SK-N-SH (cell line): ENCODE results near the gene SORBS2. TPM values are rescaled to one million over a fixed set of nuclear protein-coding genes. Genes with fewer than 3 reads are reported as not detected.

ENCODE experiments used
- CTCF ChIA-PET: fragments of 300-600, 350-600 bp; formaldehyde crosslinking; extraction: SDS; loops from one replicate; lab custom pipeline; 2021; lab: Yijun Ruan, JAX
- POLR2A ChIA-PET: fragments of 350-600 bp; sonication (Branson Sonifier 250); formaldehyde crosslinking; extraction: SDS; loops from one replicate; lab custom pipeline; 2020; ENCODE audit warnings: antibody characterized with exemption, inconsistent platforms; lab: Yijun Ruan, JAX
- DNase-seq: peaks from one replicate; pipeline ENCODE4 v3.0.0; 2012
- H2AFZ ChIP-seq: fragments of 200-600 bp; sonication (generic); 2 replicates; pipeline ENCODE4 v1.8.1; 2016; ENCODE audit warnings: antibody characterized with exemption, mild to moderate bottlenecking, low read depth
- H3F3A ChIP-seq: fragments of 200-600 bp; sonication (generic); replicated peaks from 2 replicates; pipeline ENCODE3; 2016; ENCODE audit warnings: antibody characterized with exemption, mild to moderate bottlenecking; ENCODE audit not compliant: insufficient read depth
- H3K27ac ChIP-seq, 2 experiments: fragments of 200-500 bp in 1 of 2; fragments of 200-600 bp in 1 of 2; sonication (Bioruptor generic) in 1 of 2; sonication (generic), shearing (Covaris generic) in 1 of 2; 2 replicates each; pipeline versions ENCODE4 v1.5.1 to v1.6.1; 2014 to 2016; ENCODE audit warnings: low read depth in 2 of 2, inconsistent platforms in 1 of 2, low read length in 1 of 2, mild to moderate bottlenecking in 1 of 2, mixed read lengths in 1 of 2
- H3K27me3 ChIP-seq: fragments of 200-600 bp; sonication (generic), shearing (Covaris generic); 2 replicates; pipeline ENCODE4 v1.6.1; 2016; ENCODE audit warnings: mixed run types; ENCODE audit not compliant: insufficient read depth
- H3K36me3 ChIP-seq, 2 experiments: fragments of 200-500 bp in 1 of 2; fragments of 200-600 bp in 1 of 2; sonication (Bioruptor generic) in 1 of 2; sonication (generic) in 1 of 2; replicated peaks in 1 of 2; 2 replicates each; pipeline versions ENCODE3 to v1.5.1; 2014 to 2016; ENCODE audit warnings: low read length in 1 of 2, mild to moderate bottlenecking in 1 of 2; ENCODE audit not compliant: insufficient read depth in 2 of 2, control insufficient read depth in 1 of 2
- H3K4me1 ChIP-seq, 2 experiments: fragments of 200-500 bp in 1 of 2; fragments of 200-600 bp in 1 of 2; sonication (Bioruptor generic) in 1 of 2; sonication (generic), shearing (Covaris generic) in 1 of 2; 2 replicates each; pipeline versions ENCODE4 v1.5.1 to v1.6.1; 2014 to 2016; ENCODE audit warnings: low read depth in 1 of 2, low read length in 1 of 2, mixed run types in 1 of 2; ENCODE audit not compliant: insufficient read depth in 2 of 2, control insufficient read depth in 1 of 2
- H3K4me2 ChIP-seq: fragments of 200-600 bp; sonication (generic), shearing (Covaris generic); 2 replicates; pipeline ENCODE4 v1.6.1; 2017; ENCODE audit warnings: mixed run types
- H3K4me3 ChIP-seq, 2 experiments: fragments of 200-500 bp in 1 of 2; fragments of 200-600 bp in 1 of 2; sonication (Bioruptor generic) in 1 of 2; sonication (generic), shearing (Covaris generic) in 1 of 2; 2 replicates each; pipeline versions ENCODE4 v1.5.1 to v1.8.1; 2014 to 2016; ENCODE audit warnings: low read depth in 2 of 2, inconsistent platforms in 1 of 2, low read length in 1 of 2, mild to moderate bottlenecking in 1 of 2, mixed read lengths in 1 of 2, moderate library complexity in 1 of 2
- H3K79me2 ChIP-seq: fragments of 200-600 bp; sonication (generic); 2 replicates; pipeline ENCODE4 v1.8.1; 2017; ENCODE audit warnings: mild to moderate bottlenecking; ENCODE audit not compliant: insufficient read depth
- H3K9ac ChIP-seq: fragments of 200-600 bp; sonication (generic); 2 replicates; pipeline ENCODE4 v1.6.1; 2017; ENCODE audit warnings: mixed run types
- H3K9me2 ChIP-seq: fragments of 200-600 bp; sonication (generic); 2 replicates; pipeline ENCODE4 v1.6.1; 2017; ENCODE audit warnings: mixed run types
- H3K9me3 ChIP-seq: fragments of 200-600 bp; sonication (generic); 2 replicates; pipeline ENCODE4 v1.6.1; 2017; ENCODE audit warnings: mixed run types, mild to moderate bottlenecking, moderate library complexity
- H4K20me1 ChIP-seq: fragments of 200-600 bp; sonication (generic); 2 replicates; pipeline ENCODE4 v1.6.1; 2017; ENCODE audit warnings: mild to moderate bottlenecking, mixed run types; ENCODE audit not compliant: insufficient read depth
- CTCF ChIP-seq: fragments of 200-600 bp; sonication (generic); IDR thresholded peaks from 2 replicates; pipeline ENCODE4 v1.6.1; 2017; ENCODE audit warnings: antibody characterized with exemption, mild to moderate bottlenecking, moderate library complexity
- EZH2phosphoT487 ChIP-seq: fragments of 200-600 bp; sonication (generic); IDR thresholded peaks from 2 replicates; pipeline ENCODE4 v1.6.1; 2017; ENCODE audit warnings: low read depth, mixed run types, mild to moderate bottlenecking, antibody characterized with exemption, moderate library complexity, borderline replicate concordance
- FOSL2 ChIP-seq: IDR thresholded peaks from 2 replicates; pipeline ENCODE4 v1.4.0; 2012; ENCODE audit warnings: low read depth, mild to moderate bottlenecking, moderate library complexity, borderline replicate concordance
- JUND ChIP-seq: IDR thresholded peaks from 2 replicates; pipeline ENCODE4 v1.4.0; 2012
- RAD21 ChIP-seq: IDR thresholded peaks from 2 replicates; pipeline ENCODE4 v1.6.1; 2012; ENCODE audit warnings: mild to moderate bottlenecking, low read length
- RCOR1 ChIP-seq: fragments of 150-350 bp; IDR thresholded peaks from 2 replicates; pipeline ENCODE4 v1.6.1; 2017; ENCODE audit warnings: antibody characterized with exemption, low read length
- REST ChIP-seq: IDR thresholded peaks from 2 replicates; pipeline ENCODE4 v1.6.1; 2012; ENCODE audit warnings: mild to moderate bottlenecking, low read depth, low read length, moderate library complexity
- RXRA ChIP-seq: IDR thresholded peaks from 2 replicates; pipeline ENCODE4 v1.4.0; 2012; ENCODE audit warnings: low read depth, mild to moderate bottlenecking, borderline replicate concordance
- SIN3A ChIP-seq: IDR thresholded peaks from 2 replicates; pipeline ENCODE4 v1.6.1; 2012; ENCODE audit warnings: low read depth, mild to moderate bottlenecking, low read length, moderate library complexity, borderline replicate concordance
- USF1 ChIP-seq: IDR thresholded peaks from 2 replicates; pipeline ENCODE4 v1.4.0; 2012; ENCODE audit warnings: low read depth, borderline replicate concordance
- YY1 ChIP-seq: IDR thresholded peaks from 2 replicates; pipeline ENCODE4 v1.4.0; 2012; ENCODE audit warnings: low read depth, mild to moderate bottlenecking
- WGBS: methylation state at CpG from one replicate; pipeline ENCODE4 v1.1.6; 2017; ENCODE audit warnings: low lambda C conversion rate; 5-methylcytosine and 5-hydroxymethylcytosine counted together
- polyA plus RNA-seq, 3 experiments: library from polyadenylated mRNA; depleted of rRNA; stranded (reverse); fragments of >200 nt; gene quantifications; 2 replicates each; pipeline ENCODE4 v1.2.3, GENCODE V29; 2012

The SORBS2 gene
- polyA plus RNA-seq, 1 of the 3 experiments (the other 2 are of a cell fraction), result 2.5 TPM

GRCh38 chr4:185758807-185759206 is 53.2 kb downstream of the SORBS2 start (continued):
- TF ChIP-seq USF1 (no peak), EZH2phosphoT487 (no peak), JUND (no peak)
- TF ChIP-seq, all 33 proteins: peak for 0

GRCh38 chr4:185755451-185755850 is 56.5 kb downstream of the SORBS2 start:
- Histone ChIP-seq H3K79me2 (no peaks in the 10 kb centered on the region), H3K27me3 (no peaks in the 10 kb centered on the region), H4K20me1 (no peaks in the 10 kb centered on the region), H3K4me2 (no peak overlapping the region), H3K4me3 (no peak overlapping the region), H3F3A (no peaks in the 10 kb centered on the region), H3K9ac (no peak overlapping the region), H3K36me3 (no peaks in the 10 kb centered on the region), H3K9me2 (no peaks in the 10 kb centered on the region), H3K27ac (no peak overlapping the region), H3K9me3 (no peaks in the 10 kb centered on the region), H3K4me1 (no peaks in the 10 kb centered on the region; a peak in 1 of 4 replicates), H2AFZ (no peak overlapping the region)
- POLR2A ChIA-PET, result no interaction called here
- DNase-seq, result no peak
- TF ChIP-seq REST, result no peak
- CTCF ChIA-PET, result no interaction called here

- no peak for DNase-seq
- no peak overlapping the region for H3K27ac ChIP-seq
- H3K79me2 ChIP-seq, result no peaks in the 10 kb centered on the region
- no peaks in the 10 kb centered on the region; a peak in 1 of 4 replicates for H3K4me1 ChIP-seq
- CTCF ChIA-PET, result no interaction called here
- no peaks in the 10 kb centered on the region for H3F3A ChIP-seq
- no peaks in the 10 kb centered on the region for H3K9me3 ChIP-seq
- no peaks in the 10 kb centered on the region for H4K20me1 ChIP-seq
- H3K9ac ChIP-seq, result no peak overlapping the region
- no peak overlapping the region for H3K4me2 ChIP-seq
- H3K36me3 ChIP-seq, result no peaks in the 10 kb centered on the region
- no peak overlapping the region for H2AFZ ChIP-seq
- POLR2A ChIA-PET, result no interaction called here
- no peak overlapping the region for H3K4me3 ChIP-seq
- no peaks in the 10 kb centered on the region for H3K27me3 ChIP-seq
- no peaks in the 10 kb centered on the region for H3K9me2 ChIP-seq
- 77% methylated on average over 3 of the region's 3 CpGs for WGBS
- no peak for TF ChIP-seq FOSL2
- TF ChIP-seq RXRA, result no peak
- TF ChIP-seq CTCF, result no peak
- no peak for TF ChIP-seq YY1
- no peak for TF ChIP-seq SIN3A
- TF ChIP-seq RCOR1, result no peak
- TF ChIP-seq RAD21, result no peak
These were observed 57.0 kb downstream of the SORBS2 start for GRCh38 chr4:185754961-185755360.
